Pancreas (tissue), 10 donors: ENCODE results near the gene SGCD. TPM values are rescaled to one million over a fixed set of nuclear protein-coding genes. Genes with fewer than 3 reads are reported as not detected.

Experiments
- ATAC-seq, 4 donors: fragments of 200-7000 bp; cut with Tn5 transposase; one replicate each; pipeline versions ENCODE4 v1.8.0 to v1.9.1; 2020; ENCODE audit warnings: mild to moderate bottlenecking in 4 of 4, moderate library complexity in 4 of 4
- DNase-seq, 6 donors: peaks; one replicate each; pipeline ENCODE4 v3.0.0-alpha.2; 2020
- FAIRE-seq: peaks from 2 replicates; lab custom pipeline; 2012; peaks lifted over from hg19 to GRCh38; lab: Jason Lieb, UNC
- H3K27ac ChIP-seq, 4 donors: fragments of 200-600 bp; sonication (generic); 1 replicate in 3 of 4; 2 replicates in 1 of 4; pipeline versions ENCODE4 v1.5.0 to v1.8.0; 2020
- H3K27me3 ChIP-seq, 4 donors: fragments of 200-600 bp; one replicate each; pipeline ENCODE4 v1.8.0; 2021
- H3K36me3 ChIP-seq, 3 donors: fragments of 200-600 bp; sonication (generic) in 1 of 3; one replicate each; pipeline versions ENCODE4 v1.5.0 to v1.8.0; 2020 to 2021
- H3K4me1 ChIP-seq, 3 donors: fragments of 200-600 bp; one replicate each; pipeline ENCODE4 v1.8.0; 2021
- H3K4me3 ChIP-seq, 4 donors: fragments of 200-600 bp; sonication (generic) in 2 of 4; one replicate each; pipeline versions ENCODE4 v1.5.0 to v1.8.0; 2020 to 2021
- H3K9me3 ChIP-seq, 4 donors: fragments of 200-600 bp; one replicate each; pipeline ENCODE4 v1.8.0; 2021
- CTCF ChIP-seq, 4 donors: fragments of 200-600 bp; sonication (generic) in 3 of 4; IDR thresholded peaks; one replicate each; pipeline versions ENCODE4 v1.5.0 to v1.8.0; 2021; ENCODE audit warnings: antibody characterized with exemption in 4 of 4
- WGBS, 2 donors: extraction: QIAGEN DNeasy Blood & Tissue Kit; methylation state at CpG; one replicate each; pipeline ENCODE4 v1.1.7; 2013; 5-methylcytosine and 5-hydroxymethylcytosine counted together
- intact Hi-C, 3 donors: fragments of 100-400 bp; cut with DNase I; formaldehyde crosslinking; loops; one replicate each; pipeline versions ENCODE4 v1.11.1 to v1.14.2; 2022
- polyA plus RNA-seq, 2 donors: library from polyadenylated mRNA; stranded (reverse); fragments of 200-250 nt; gene quantifications; one replicate each; pipeline ENCODE4 v1.2.3, GENCODE V29; 2013
- total RNA-seq, 6 donors: library from RNA; stranded (reverse); fragmentation: NEBNext Ultra II Directional in 4 of 6; extraction: Animal tissue kit (Norgen Biotek cat#: 25700) in 4 of 6; gene quantifications; one replicate each; pipeline versions ENCODE4 v1.2.1 to v1.2.4, GENCODE V29; 2021 to 2023
- donor health status: healthy with polysubstance abuse.
- donor health status: DM: no; HTN: no; CAD: no; lungs with moderate emphysema.
- donor health status: DM: no; HTN: no; CAD: no.
- donor health status: control.
- donor health status: control.
- donor health status: Bipolar disorder and iron deficiency.
- donor health status: DM: yes; HTN: yes; CAD: no.
- donor health status: DM: no; HTN: no; CAD: no.
- donor health status: DM: no; HTN: no; CAD: no.
- donor health status: DM: yes; HTN: yes; CAD: no.

The SGCD gene
- total and polyA plus RNA-seq, 8 donors, result 0.11 to 1.9 (median 0.35) TPM

- Histone ChIP-seq H3K4me1 (no peaks in the 10 kb centered on the region), H3K4me3 (no peak overlapping the region), H3K27ac (no peak overlapping the region), H3K27me3 (no peaks in the 10 kb centered on the region), H3K36me3 (no peaks in the 10 kb centered on the region), H3K9me3 (no peaks in the 10 kb centered on the region)
- intact Hi-C loops, result no loop called here
- TF ChIP-seq CTCF (IDR thresholded peaks at IDR 0.05), result no peak
- no peak for DNase-seq
- ATAC-seq, result no peak
- 41 to 45% methylated on average over 2 of the region's 2 CpGs for WGBS, 2 donors
- FAIRE-seq, result no peak
Observed at GRCh38 chr5:156794687-156795086, 467.7 kb downstream of the SGCD start.

- Histone ChIP-seq H3K9me3 (no peaks in the 10 kb centered on the region), H3K27me3 (no peaks in the 10 kb centered on the region), H3K36me3 (no peaks in the 10 kb centered on the region), H3K27ac (no peak overlapping the region), H3K4me1 (no peaks in the 10 kb centered on the region), H3K4me3 (no peak overlapping the region)
- no peak for ATAC-seq
- TF ChIP-seq CTCF (IDR thresholded peaks at IDR 0.05), result no peak
- no peak for FAIRE-seq
- WGBS, 2 donors, result 71 to 100% methylated on average over 1 of the region's 1 CpG
- intact Hi-C loops, result no loop called here
- no peak for DNase-seq
Observed at GRCh38 chr5:156798201-156798600, 471.2 kb downstream of the SGCD start.

GRCh38 chr5:156799171-156799570 is 472.2 kb downstream of the SGCD start:
- TF ChIP-seq CTCF (IDR thresholded peaks at IDR 0.05), result no peak
- Histone ChIP-seq H3K9me3 (no peaks in the 10 kb centered on the region), H3K4me3 (no peak overlapping the region), H3K4me1 (peaks cover 0 to 6% (median 5%) of the 10 kb centered on the region in 3 donors), H3K27ac (no peak overlapping the region), H3K36me3 (no peaks in the 10 kb centered on the region), H3K27me3 (no peaks in the 10 kb centered on the region)
- DNase-seq, result no peak
- intact Hi-C loops, result no loop called here
- WGBS, 2 donors, result 26 to 33% methylated on average over 1 of the region's 1 CpG
- ATAC-seq, result peak in 2 of 4 donors; percentile 29 to 61
- no peak for FAIRE-seq

- WGBS, 2 donors, result 76% methylated on average over 3 of the region's 3 CpGs
- DNase-seq (no peak), FAIRE-seq (no peak), ATAC-seq (no peak)
- no peak for TF ChIP-seq CTCF (IDR thresholded peaks at IDR 0.05)
- H3K9me3 ChIP-seq, result no peaks in the 10 kb centered on the region
- no peaks in the 10 kb centered on the region for H3K36me3 ChIP-seq
- H3K27ac ChIP-seq, result no peak overlapping the region
- no peak overlapping the region for H3K4me3 ChIP-seq
- no peaks in the 10 kb centered on the region for H3K27me3 ChIP-seq
- intact Hi-C loops, result no loop called here
- peaks cover 0 to 6% (median 6%) of the 10 kb centered on the region in 3 donors for H3K4me1 ChIP-seq
Observed at GRCh38 chr5:156800929-156801328, 474.0 kb downstream of the SGCD start.

GRCh38 chr5:156802501-156802900 is 475.5 kb downstream of the SGCD start:
- Histone ChIP-seq H3K36me3 (no peaks in the 10 kb centered on the region), H3K4me1 (peaks cover 0 to 6% (median 6%) of the 10 kb centered on the region in 3 donors), H3K27ac (no peak overlapping the region), H3K4me3 (no peak overlapping the region), H3K27me3 (no peaks in the 10 kb centered on the region), H3K9me3 (no peaks in the 10 kb centered on the region)
- ATAC-seq (no peak), DNase-seq (no peak), FAIRE-seq (no peak)
- intact Hi-C loops, result no loop called here
- no peak for TF ChIP-seq CTCF (IDR thresholded peaks at IDR 0.05)
- 83 to 84% methylated on average over 5 of the region's 5 CpGs for WGBS, 2 donors
